ENCODE data around the gene TET1.
"Not testable (repeated sequence)": the region's sequence is repeated elsewhere in the genome, so short reads cannot be mapped to it uniquely, and the experiment has no call there.

The TET1 gene

GRCh38 chr10:68740676-68741075 is 180.5 kb downstream of the TET1 start:
- H3K27me3 ChIP-seq (ENCODE audit: control insufficient read depth, insufficient read depth, low read length); H3K9ac ChIP-seq (ENCODE audit: low read depth, low read length); H3K9me3 ChIP-seq (ENCODE audit: control insufficient read depth, insufficient read depth, low read length); H3K27ac ChIP-seq (ENCODE audit: low read depth, low read length); H3K4me3 ChIP-seq (ENCODE audit: low read depth, low read length); H3K4me1 ChIP-seq (ENCODE audit: control insufficient read depth, insufficient read depth, low read length): not testable (repeated sequence)
- peaks cover 97% of the 10 kb centered on the region for H3K36me3 ChIP-seq (ENCODE audit: control insufficient read depth, insufficient read depth, low read length)

GRCh38 chr10:68742397-68742796 is 182.3 kb downstream of the TET1 start:
- peaks cover 96% of the 10 kb centered on the region for H3K36me3 ChIP-seq (ENCODE audit: control insufficient read depth, insufficient read depth, low read length)

More at GRCh38 chr10:68742397-68742796, 182.3 kb downstream of the TET1 start:
- Histone ChIP-seq H3K27ac (ENCODE audit: low read depth, low read length) (no peak overlapping the region), H3K4me3 (ENCODE audit: low read depth, low read length) (no peak overlapping the region), H3K9me3 (ENCODE audit: control insufficient read depth, insufficient read depth, low read length) (no peaks in the 10 kb centered on the region), H3K9ac (ENCODE audit: low read depth, low read length) (no peak overlapping the region), H3K27me3 (ENCODE audit: control insufficient read depth, insufficient read depth, low read length) (no peaks in the 10 kb centered on the region), H3K4me1 (ENCODE audit: control insufficient read depth, insufficient read depth, low read length) (no peaks in the 10 kb centered on the region)
